HTERT RPE-1 (cell line): Measurements from ENCODE around the gene PCGF3.
"Not testable (repeated sequence)": the region's sequence is repeated elsewhere in the genome, so short reads cannot be mapped to it uniquely, and the experiment has no call there.

Experiments used
- in situ Hi-C: fragments of 300-500 bp; cut with MboI; formaldehyde crosslinking; loops from 4 replicates; pipeline ENCODE4 v1.14.3; 2020; ENCODE audit warnings: low sequenced_read_pairs

Gene PCGF3

GRCh38 chr4:780255-780654, 74.6 kb downstream of the PCGF3 start:
- in situ Hi-C loops: not testable (repeated sequence)

GRCh38 chr4:780716-781492, 75.3 kb downstream of the PCGF3 start:
- in situ Hi-C loops: no loop called here

- in situ Hi-C loops: no loop called here
These were observed 76.0 kb downstream of the PCGF3 start for GRCh38 chr4:781493-782216.

- in situ Hi-C loops: no loop called here
These were observed 79.0 kb downstream of the PCGF3 start for GRCh38 chr4:784401-785331.

GRCh38 chr4:785332-786073, 79.9 kb downstream of the PCGF3 start:
- in situ Hi-C loops: no loop called here

- in situ Hi-C loops: no loop called here
These were observed 80.6 kb downstream of the PCGF3 start for GRCh38 chr4:786074-786741.

- in situ Hi-C loops: no loop called here
These were observed 81.2 kb downstream of the PCGF3 start for GRCh38 chr4:786861-787300.

GRCh38 chr4:787561-787981, 81.9 kb downstream of the PCGF3 start:
- in situ Hi-C loops: no loop called here

GRCh38 chr4:788006-788635, 82.5 kb downstream of the PCGF3 start:
- in situ Hi-C loops: no loop called here

- in situ Hi-C loops: no loop called here
These were observed 83.1 kb downstream of the PCGF3 start for GRCh38 chr4:788636-789297.

- in situ Hi-C loops: no loop called here
These were observed 84.2 kb downstream of the PCGF3 start for GRCh38 chr4:789571-790465.

GRCh38 chr4:790466-790820, 84.8 kb downstream of the PCGF3 start:
- in situ Hi-C loops: no loop called here

- in situ Hi-C loops: no loop called here
These were observed 85.7 kb downstream of the PCGF3 start for GRCh38 chr4:791252-791897.

- in situ Hi-C loops: no loop called here
These were observed 86.4 kb downstream of the PCGF3 start for GRCh38 chr4:791898-792625.

- in situ Hi-C loops: no loop called here
These were observed 87.0 kb downstream of the PCGF3 start for GRCh38 chr4:792626-793092.

- in situ Hi-C loops: no loop called here
These were observed 87.6 kb downstream of the PCGF3 start for GRCh38 chr4:793093-793861.
